ENCODE measurements around the gene WSCD2. TPM values are rescaled to one million over a fixed set of nuclear protein-coding genes. Genes with fewer than 3 reads are reported as not detected.

WSCD2 gene
- total RNA-seq, 1 donor from 2014 or later: 0.86 TPM

DNA sequence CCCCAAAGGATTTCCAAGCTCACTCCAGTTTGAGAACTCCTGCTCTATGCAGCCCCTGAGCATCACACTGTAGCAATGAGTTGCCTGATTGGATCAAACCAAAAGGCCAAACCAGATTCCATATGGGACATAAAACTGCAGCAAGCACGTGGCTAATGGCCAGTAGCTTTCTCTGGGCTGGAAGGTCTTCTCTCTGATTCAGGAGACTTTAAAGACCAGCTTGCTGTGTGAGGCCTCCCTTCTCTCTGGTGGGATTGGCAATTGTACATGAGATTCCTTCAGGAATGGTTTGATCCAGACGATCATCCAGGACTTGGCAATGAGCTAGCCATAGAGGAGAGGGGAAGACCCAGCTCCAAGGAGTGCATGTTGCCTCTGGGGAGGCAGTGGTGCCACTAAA is 50.2 kb downstream of the WSCD2 start:
- Mint-ChIP-seq H3K27me3 (ENCODE audit: unreplicated experiment) (peaks cover 4% of the 10 kb centered on the region), H3K27ac (ENCODE audit: unreplicated experiment) (no peak overlapping the region), H3K36me3 (ENCODE audit: unreplicated experiment) (no peaks in the 10 kb centered on the region), H3K9me3 (ENCODE audit: unreplicated experiment) (no peaks in the 10 kb centered on the region), H3K4me1 (ENCODE audit: unreplicated experiment) (peaks cover 5% of the 10 kb centered on the region), H3K4me3 (ENCODE audit: unreplicated experiment) (no peak overlapping the region)
- TF ChIP-seq, protein P1, sequence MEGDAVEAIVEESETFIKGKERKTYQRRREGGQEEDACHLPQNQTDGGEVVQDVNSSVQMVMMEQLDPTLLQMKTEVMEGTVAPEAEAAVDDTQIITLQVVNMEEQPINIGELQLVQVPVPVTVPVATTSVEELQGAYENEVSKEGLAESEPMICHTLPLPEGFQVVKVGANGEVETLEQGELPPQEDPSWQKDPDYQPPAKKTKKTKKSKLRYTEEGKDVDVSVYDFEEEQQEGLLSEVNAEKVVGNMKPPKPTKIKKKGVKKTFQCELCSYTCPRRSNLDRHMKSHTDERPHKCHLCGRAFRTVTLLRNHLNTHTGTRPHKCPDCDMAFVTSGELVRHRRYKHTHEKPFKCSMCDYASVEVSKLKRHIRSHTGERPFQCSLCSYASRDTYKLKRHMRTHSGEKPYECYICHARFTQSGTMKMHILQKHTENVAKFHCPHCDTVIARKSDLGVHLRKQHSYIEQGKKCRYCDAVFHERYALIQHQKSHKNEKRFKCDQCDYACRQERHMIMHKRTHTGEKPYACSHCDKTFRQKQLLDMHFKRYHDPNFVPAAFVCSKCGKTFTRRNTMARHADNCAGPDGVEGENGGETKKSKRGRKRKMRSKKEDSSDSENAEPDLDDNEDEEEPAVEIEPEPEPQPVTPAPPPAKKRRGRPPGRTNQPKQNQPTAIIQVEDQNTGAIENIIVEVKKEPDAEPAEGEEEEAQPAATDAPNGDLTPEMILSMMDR (IDR thresholded peaks at IDR 0.05): no peak
- DNase-seq (ENCODE audit: extremely low spot score, unreplicated experiment): no peak

DNA sequence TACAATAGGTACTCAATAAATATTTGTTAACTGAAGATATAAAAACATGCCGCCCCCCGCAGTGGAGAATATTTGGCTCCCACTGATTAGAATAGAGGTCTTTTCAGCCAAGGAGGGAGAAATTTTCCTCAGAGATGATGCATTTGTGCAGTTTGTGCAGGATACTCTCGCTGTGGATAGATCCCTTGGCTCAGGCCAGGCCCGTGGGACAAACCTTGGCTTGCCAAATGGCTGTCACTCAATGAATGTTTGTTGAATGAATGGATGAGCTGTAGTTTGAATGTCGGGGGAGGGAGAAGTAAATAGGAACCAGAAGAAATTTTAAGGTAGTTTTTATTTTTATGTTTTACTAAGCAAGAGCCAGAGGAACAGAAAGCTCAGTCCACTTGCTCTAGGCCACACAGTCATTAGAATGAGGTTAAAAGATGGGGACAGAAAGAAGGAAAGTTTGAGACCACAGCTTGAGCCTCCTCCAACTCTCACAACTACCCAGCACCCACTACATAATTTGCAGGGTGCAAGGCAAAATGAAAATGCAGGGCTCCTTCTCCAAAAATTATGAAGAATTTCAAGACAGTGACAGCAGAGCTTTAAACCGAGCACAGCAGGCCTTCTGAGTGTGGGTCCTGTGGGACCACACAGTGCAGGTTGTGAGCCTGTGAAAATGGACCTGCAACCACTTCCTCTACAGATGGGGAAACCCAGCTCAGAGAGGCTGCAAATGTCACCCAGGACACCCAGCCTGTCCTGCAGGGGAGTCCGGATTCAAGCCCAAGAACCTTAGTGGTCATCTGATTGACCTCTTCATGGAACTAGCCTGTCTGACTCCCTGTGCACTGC is 51.4 kb downstream of the WSCD2 start:
- Mint-ChIP-seq H3K27me3 (ENCODE audit: unreplicated experiment) (peaks cover 4% of the 10 kb centered on the region), H3K4me1 (ENCODE audit: unreplicated experiment) (peaks cover 1% of the 10 kb centered on the region), H3K36me3 (ENCODE audit: unreplicated experiment) (no peaks in the 10 kb centered on the region), H3K27ac (ENCODE audit: unreplicated experiment) (no peak overlapping the region), H3K9me3 (ENCODE audit: unreplicated experiment) (no peaks in the 10 kb centered on the region), H3K4me3 (ENCODE audit: unreplicated experiment) (no peak overlapping the region)
- DNase-seq (ENCODE audit: extremely low spot score, unreplicated experiment): no peak
- TF ChIP-seq, protein P1 (IDR thresholded peaks at IDR 0.05): no peak

DNA sequence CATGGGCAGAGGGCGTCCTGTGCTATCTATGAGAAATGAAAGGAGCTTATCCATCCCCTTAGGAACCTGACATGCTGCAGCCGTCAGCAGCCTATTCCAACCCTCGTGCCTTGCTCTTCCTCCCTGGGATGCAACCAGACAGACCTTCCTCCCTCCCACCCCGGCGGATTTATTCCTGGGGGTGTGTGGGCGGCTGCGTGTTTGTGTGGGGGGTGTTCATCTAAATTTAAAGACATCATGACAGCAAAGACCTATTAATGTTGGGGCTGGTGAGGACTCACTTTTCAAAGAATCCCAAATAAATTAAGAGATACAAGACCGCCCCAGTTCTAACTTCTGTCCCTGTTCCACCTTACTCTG is 52.0 kb downstream of the WSCD2 start:
- H3K27me3 Mint-ChIP-seq (ENCODE audit: unreplicated experiment): peaks cover 4% of the 10 kb centered on the region
- no peaks in the 10 kb centered on the region for H3K9me3 Mint-ChIP-seq (ENCODE audit: unreplicated experiment)
- TF ChIP-seq, protein P1 (IDR thresholded peaks at IDR 0.05): no peak
- H3K36me3 Mint-ChIP-seq (ENCODE audit: unreplicated experiment): no peaks in the 10 kb centered on the region
- DNase-seq (ENCODE audit: extremely low spot score, unreplicated experiment): no peak
- H3K27ac Mint-ChIP-seq (ENCODE audit: unreplicated experiment): no peak overlapping the region
- H3K4me1 Mint-ChIP-seq (ENCODE audit: unreplicated experiment): no peaks in the 10 kb centered on the region
- no peak overlapping the region for H3K4me3 Mint-ChIP-seq (ENCODE audit: unreplicated experiment)

DNA sequence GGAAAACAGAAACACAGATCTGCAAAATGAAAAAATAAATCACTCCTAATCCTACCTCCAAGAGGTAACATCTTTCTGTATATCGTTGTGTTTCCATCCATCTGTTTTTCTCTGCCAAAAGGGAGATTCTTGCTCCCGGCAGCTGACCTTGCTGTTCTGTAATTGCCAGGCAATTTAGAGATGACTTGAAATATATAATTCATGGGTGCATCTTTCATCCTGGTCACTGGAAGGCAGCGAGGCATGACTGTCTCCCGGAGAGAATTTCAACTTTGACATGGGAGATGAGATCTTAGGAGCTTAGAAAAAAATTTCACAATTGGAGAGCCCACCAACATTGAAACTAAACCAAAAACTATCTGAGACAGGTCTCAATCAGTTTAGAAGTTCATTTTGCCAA is 53.0 kb downstream of the WSCD2 start:
- Mint-ChIP-seq H3K4me3 (ENCODE audit: unreplicated experiment) (no peak overlapping the region), H3K9me3 (ENCODE audit: unreplicated experiment) (no peaks in the 10 kb centered on the region), H3K36me3 (ENCODE audit: unreplicated experiment) (no peaks in the 10 kb centered on the region), H3K27me3 (ENCODE audit: unreplicated experiment) (peaks cover 4% of the 10 kb centered on the region), H3K27ac (ENCODE audit: unreplicated experiment) (no peak overlapping the region), H3K4me1 (ENCODE audit: unreplicated experiment) (no peaks in the 10 kb centered on the region)
- no peak for DNase-seq (ENCODE audit: extremely low spot score, unreplicated experiment)
- TF ChIP-seq, protein P1 (IDR thresholded peaks at IDR 0.05): no peak

DNA sequence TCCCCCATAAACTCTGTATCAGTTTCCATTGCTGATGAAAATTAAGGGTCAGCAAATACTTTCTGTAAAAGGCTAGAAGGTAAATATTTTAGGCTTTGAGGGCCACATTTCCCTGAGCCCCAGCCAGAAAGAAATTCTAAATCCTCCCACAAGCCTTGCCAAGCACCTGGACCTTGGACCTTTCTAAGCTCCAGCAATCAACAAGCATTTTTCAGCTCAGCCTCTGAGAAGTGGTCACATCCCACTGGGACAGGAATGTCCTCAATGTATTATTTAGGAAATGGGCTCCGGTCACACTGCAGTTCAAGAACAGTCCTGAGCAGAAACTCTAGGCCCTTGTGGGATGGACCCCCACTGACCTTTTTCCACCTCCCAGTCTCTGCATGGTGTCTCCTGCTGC is 55.9 kb downstream of the WSCD2 start:
- no peaks in the 10 kb centered on the region for H3K9me3 Mint-ChIP-seq (ENCODE audit: unreplicated experiment)
- TF ChIP-seq, protein P1 (IDR thresholded peaks at IDR 0.05): no peak
- no peak overlapping the region for H3K4me3 Mint-ChIP-seq (ENCODE audit: unreplicated experiment)
- H3K4me1 Mint-ChIP-seq (ENCODE audit: unreplicated experiment): no peaks in the 10 kb centered on the region
- no peak for DNase-seq (ENCODE audit: extremely low spot score, unreplicated experiment)
- no peak overlapping the region for H3K27ac Mint-ChIP-seq (ENCODE audit: unreplicated experiment)
- peaks cover 4% of the 10 kb centered on the region for H3K27me3 Mint-ChIP-seq (ENCODE audit: unreplicated experiment)
- no peaks in the 10 kb centered on the region for H3K36me3 Mint-ChIP-seq (ENCODE audit: unreplicated experiment)

Data from osteocyte (in vitro differentiated cells).